HepG2 (cell line): Measurements from ENCODE around the gene CSNK1D. TPM values are rescaled to one million over a fixed set of nuclear protein-coding genes. Genes with fewer than 3 reads are reported as not detected.

Source experiments
- BRCA1 ChIP-seq: sonication (generic); formaldehyde crosslinking; IDR thresholded peaks from 2 replicates; pipeline ENCODE4 v1.4.0; 2020; ENCODE audit warnings: missing genetic modification reagents
- CEBPG ChIP-seq: IDR thresholded peaks from 2 replicates; pipeline ENCODE4 v1.6.1; 2016
- CHD4 ChIP-seq: fragments of 200-600 bp; sonication (generic); IDR thresholded peaks from 2 replicates; pipeline ENCODE4 v1.7.0; 2017; ENCODE audit warnings: mild to moderate bottlenecking, low read length, borderline replicate concordance
- DPF2 ChIP-seq: sonication (generic); formaldehyde crosslinking; IDR thresholded peaks from 2 replicates; pipeline ENCODE4 v1.4.0; 2020; ENCODE audit warnings: mild to moderate bottlenecking, low read depth, missing genetic modification reagents, borderline replicate concordance
- HES4 ChIP-seq: sonication (generic); formaldehyde crosslinking; IDR thresholded peaks from 2 replicates; pipeline ENCODE4 v1.9.0; 2021; ENCODE audit warnings: mild to moderate bottlenecking, missing genetic modification reagents, borderline replicate concordance
- HNF1A ChIP-seq, 2 experiments: sonication (generic) in 1 of 2; formaldehyde crosslinking in 1 of 2; IDR thresholded peaks; 2 replicates each; pipeline versions ENCODE4 v1.4.0 to v1.6.1; 2016 to 2020; ENCODE audit warnings: borderline replicate concordance in 1 of 2, low read depth in 1 of 2, mild to moderate bottlenecking in 1 of 2, missing genetic modification reagents in 1 of 2
- HOXD1 ChIP-seq: sonication (generic); formaldehyde crosslinking; IDR thresholded peaks from 2 replicates; pipeline ENCODE4 v1.5.0; 2020; ENCODE audit warnings: missing genetic modification reagents
- KLF6 ChIP-seq: IDR thresholded peaks from 2 replicates; pipeline ENCODE4 v1.8.0; 2016; ENCODE audit warnings: missing biosample characterization, missing genetic modification reagents
- MYPOP ChIP-seq: sonication (generic); formaldehyde crosslinking; IDR thresholded peaks from 2 replicates; pipeline ENCODE4 v1.8.1; 2023; ENCODE audit warnings: mild to moderate bottlenecking, moderate library complexity, missing genetic modification reagents
- NR3C1 ChIP-seq: sonication (generic); formaldehyde crosslinking; IDR thresholded peaks from 2 replicates; pipeline ENCODE4 v1.4.0; 2020; ENCODE audit warnings: missing genetic modification reagents
- RFXAP ChIP-seq: sonication (generic); formaldehyde crosslinking; IDR thresholded peaks from 2 replicates; pipeline ENCODE4 v1.4.0; 2020; ENCODE audit warnings: missing genetic modification reagents, borderline replicate concordance
- SRSF1 ChIP-seq: fragments of 200-400 bp; formaldehyde crosslinking; optimal IDR thresholded peaks from 2 replicates; pipeline ENCODE3; 2017; ENCODE audit warnings: mild to moderate bottlenecking, low read depth, low read length, moderate library complexity
- SRSF4 ChIP-seq: fragments of 200-400 bp; formaldehyde crosslinking; IDR thresholded peaks from one replicate; pipeline ENCODE4 v1.6.1; 2018; ENCODE audit warnings: mild to moderate bottlenecking, low read depth, low read length, moderate library complexity; ENCODE audit not compliant: poor library complexity, severe bottlenecking
- TCF7 ChIP-seq: sonication (generic); IDR thresholded peaks from 2 replicates; pipeline ENCODE4 v1.6.1; 2016; ENCODE audit warnings: antibody characterized with exemption, low read depth
- TOPORS ChIP-seq: sonication (generic); formaldehyde crosslinking; IDR thresholded peaks from 2 replicates; pipeline ENCODE4 v1.8.0; 2023; ENCODE audit warnings: mild to moderate bottlenecking, missing genetic modification reagents
- ZNF282 ChIP-seq: fragments of 450-650 bp; IDR thresholded peaks from 2 replicates; pipeline ENCODE4 v1.6.1; 2018; ENCODE audit not compliant: partially characterized antibody
- ZNF329 ChIP-seq: sonication (generic); formaldehyde crosslinking; IDR thresholded peaks from 2 replicates; pipeline ENCODE4 v1.9.0; 2021; ENCODE audit warnings: low read depth, mild to moderate bottlenecking, missing genetic modification reagents
- ZNF451 ChIP-seq: sonication (generic); formaldehyde crosslinking; IDR thresholded peaks from 2 replicates; pipeline ENCODE4 v1.5.0; 2020; ENCODE audit warnings: mild to moderate bottlenecking, missing genetic modification reagents
- ZNF552 ChIP-seq: sonication (generic); formaldehyde crosslinking; IDR thresholded peaks from 2 replicates; pipeline ENCODE4 v1.9.0; 2022; ENCODE audit warnings: missing genetic modification reagents, mild to moderate bottlenecking, borderline replicate concordance
- ZNF562 ChIP-seq: sonication (generic); formaldehyde crosslinking; IDR thresholded peaks from 2 replicates; pipeline ENCODE4 v1.8.0; 2022; ENCODE audit warnings: missing genetic modification reagents, borderline replicate concordance
- ZNF580 ChIP-seq: IDR thresholded peaks from 2 replicates; pipeline ENCODE4 v1.6.1; 2016; ENCODE audit warnings: low read depth, borderline replicate concordance
- ZNF879 ChIP-seq: sonication (generic); formaldehyde crosslinking; IDR thresholded peaks from 2 replicates; pipeline ENCODE4 v1.8.1; 2023; ENCODE audit warnings: missing genetic modification reagents
- polyA plus RNA-seq, 8 experiments: library from polyadenylated mRNA; depleted of rRNA in 3 of 8; stranded (reverse) in 7 of 8; unstranded in 1 of 8; fragments of >200 nt; fragmentation: Illumina TruSeq in 4 of 8; extraction: Trizol in 4 of 8; gene quantifications; 2 replicates each; pipeline versions ENCODE4 v1.2.1 to v1.2.3, GENCODE V29; 2011 to 2016; ENCODE audit warnings: low read depth in 4 of 8, missing spikeins in 1 of 8, mixed read lengths in 1 of 8; ENCODE audit not compliant: insufficient read depth in 1 of 8
- total RNA-seq, 5 experiments: library from RNA; depleted of rRNA; stranded (reverse); fragments of >200 nt; fragmentation: Illumina TruSeq; extraction: Trizol; gene quantifications; 2 replicates each; pipeline ENCODE4 v1.2.3, GENCODE V29; 2016; ENCODE audit warnings: low read depth in 1 of 5
- TF ChIP-seq, protein P1 (sequence below): sonication (generic); formaldehyde crosslinking; IDR thresholded peaks from 2 replicates; pipeline ENCODE4 v1.8.0; 2022; ENCODE audit warnings: mild to moderate bottlenecking, missing genetic modification reagents, moderate library complexity

Gene CSNK1D
- total and polyA plus RNA-seq, 2 of the 13 experiments (the other 11 are each of a cell fraction or from before 2014, with no cell fraction given), result 31.5 to 128 TPM

GRCh38 chr17:82228842-82229697 lies 44.4 kb downstream of the CSNK1D start, which contains the start of gene SLC16A3 (continued):
- TF ChIP-seq ZNF580 (CRISPR knock-in tag) (no peak; the same call in 1 of the 2 replicates), KLF6 (CRISPR knock-in tag) (no peak), NR3C1 (CRISPR knock-in tag) (no peak), BRCA1 (no peak), MYPOP (no peak), ZNF451 (peak; percentile 51; the same call in 1 of the 2 replicates), CHD4 (no peak), ZNF552 (CRISPR knock-in tag) (no peak), HES4 (CRISPR knock-in tag) (no peak), HOXD1 (CRISPR knock-in tag) (no peak), ZNF562 (CRISPR knock-in tag) (no peak), ZNF282 (no peak), CEBPG (CRISPR knock-in tag) (no peak), HNF1A (IDR thresholded peaks at IDR 0.05; ENCODE audit: low read depth) (no peak), HNF1A (CRISPR knock-in tag; IDR thresholded peaks at IDR 0.05; ENCODE audit: borderline replicate concordance) (no peak), TOPORS (CRISPR knock-in tag) (no peak; the same call in 1 of the 2 replicates), ZNF329 (CRISPR knock-in tag) (peak; percentile 89), SRSF1 (no peak), DPF2 (CRISPR knock-in tag) (no peak), ZNF879 (CRISPR knock-in tag) (no peak), SRSF4 (peak; percentile 82), RFXAP (CRISPR knock-in tag) (peak; percentile 54; the same call in 1 of the 2 replicates), TCF7 (no peak)
- TF ChIP-seq, protein P1, sequence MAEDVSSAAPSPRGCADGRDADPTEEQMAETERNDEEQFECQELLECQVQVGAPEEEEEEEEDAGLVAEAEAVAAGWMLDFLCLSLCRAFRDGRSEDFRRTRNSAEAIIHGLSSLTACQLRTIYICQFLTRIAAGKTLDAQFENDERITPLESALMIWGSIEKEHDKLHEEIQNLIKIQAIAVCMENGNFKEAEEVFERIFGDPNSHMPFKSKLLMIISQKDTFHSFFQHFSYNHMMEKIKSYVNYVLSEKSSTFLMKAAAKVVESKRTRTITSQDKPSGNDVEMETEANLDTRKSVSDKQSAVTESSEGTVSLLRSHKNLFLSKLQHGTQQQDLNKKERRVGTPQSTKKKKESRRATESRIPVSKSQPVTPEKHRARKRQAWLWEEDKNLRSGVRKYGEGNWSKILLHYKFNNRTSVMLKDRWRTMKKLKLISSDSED, result 0 out of 2 replicates have a peak, but pooled peaks have one; percentile 16
